Stimulated activated CD4-positive, alpha-beta T cell treated with anti-CD3 and anti-CD28 coated beads, Interleukin-4, amount 100 ng/mL, for 4 hours (primary cell): ENCODE data around the gene PEDS1.

ENCODE experiments used
- DNase-seq, 2 experiments: peaks; one replicate each; pipeline ENCODE4 v3.0.0-alpha.2; 2020

PEDS1 gene

DNA sequence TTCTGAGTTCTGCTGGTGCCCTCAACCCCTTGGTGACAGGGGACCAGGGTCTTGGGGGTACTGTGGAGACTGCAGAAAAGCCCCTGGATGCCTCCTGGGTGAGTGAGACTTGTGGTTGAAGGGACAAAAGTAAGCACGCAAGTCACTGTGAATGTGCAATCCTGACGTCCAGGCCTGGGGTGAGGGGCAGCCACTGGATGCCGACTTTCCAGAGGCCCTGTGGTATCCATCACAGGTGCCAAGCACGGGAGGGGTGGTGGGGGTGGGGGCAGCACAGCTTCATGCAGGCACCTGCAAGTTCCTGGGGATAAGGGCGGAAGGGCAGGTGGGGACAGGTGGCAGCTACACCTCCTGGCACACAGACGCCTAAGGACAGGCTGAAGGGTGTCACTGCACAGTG is 20.5 kb downstream of the PEDS1 start:
- no peak for DNase-seq

DNA sequence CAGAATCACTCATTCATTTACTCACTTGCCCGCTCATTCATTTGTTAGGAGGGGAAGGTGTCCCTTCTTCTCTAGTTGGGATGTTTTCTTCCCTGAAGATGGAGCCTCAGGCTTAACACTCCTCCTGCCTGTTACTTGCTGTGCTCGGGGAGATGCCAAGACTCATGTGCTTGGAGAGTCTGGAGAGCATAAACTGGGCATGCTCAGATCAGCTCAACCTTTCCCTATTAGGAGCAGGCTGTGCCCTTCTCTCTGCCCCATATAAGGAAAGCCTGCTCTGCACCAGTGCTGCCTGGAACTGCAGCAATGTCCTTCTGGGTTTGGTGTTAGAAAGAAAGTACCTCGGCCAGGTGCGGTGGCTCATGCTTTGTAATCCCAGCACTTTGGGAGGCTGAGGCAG is 22.5 kb downstream of the PEDS1 start:
- no peak for DNase-seq

DNA sequence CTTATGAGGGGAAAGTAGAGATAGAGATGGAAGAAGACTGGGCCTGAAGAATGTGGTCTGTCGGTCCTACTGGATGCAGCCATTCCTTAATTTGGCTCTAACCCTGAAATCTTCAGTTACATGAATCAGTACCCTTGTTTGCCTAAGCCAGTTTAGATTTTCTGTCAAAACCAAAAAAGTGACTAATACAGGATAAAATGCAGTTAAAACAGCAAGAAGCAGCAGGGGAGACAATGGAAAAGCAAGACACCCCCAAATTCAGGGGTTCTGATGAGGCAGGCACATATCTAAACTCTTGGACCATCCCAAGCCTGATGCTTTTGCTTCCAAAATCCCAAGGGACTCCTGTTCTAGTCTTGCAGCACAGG is 23.2 kb downstream of the PEDS1 start:
- DNase-seq: no peak

DNA sequence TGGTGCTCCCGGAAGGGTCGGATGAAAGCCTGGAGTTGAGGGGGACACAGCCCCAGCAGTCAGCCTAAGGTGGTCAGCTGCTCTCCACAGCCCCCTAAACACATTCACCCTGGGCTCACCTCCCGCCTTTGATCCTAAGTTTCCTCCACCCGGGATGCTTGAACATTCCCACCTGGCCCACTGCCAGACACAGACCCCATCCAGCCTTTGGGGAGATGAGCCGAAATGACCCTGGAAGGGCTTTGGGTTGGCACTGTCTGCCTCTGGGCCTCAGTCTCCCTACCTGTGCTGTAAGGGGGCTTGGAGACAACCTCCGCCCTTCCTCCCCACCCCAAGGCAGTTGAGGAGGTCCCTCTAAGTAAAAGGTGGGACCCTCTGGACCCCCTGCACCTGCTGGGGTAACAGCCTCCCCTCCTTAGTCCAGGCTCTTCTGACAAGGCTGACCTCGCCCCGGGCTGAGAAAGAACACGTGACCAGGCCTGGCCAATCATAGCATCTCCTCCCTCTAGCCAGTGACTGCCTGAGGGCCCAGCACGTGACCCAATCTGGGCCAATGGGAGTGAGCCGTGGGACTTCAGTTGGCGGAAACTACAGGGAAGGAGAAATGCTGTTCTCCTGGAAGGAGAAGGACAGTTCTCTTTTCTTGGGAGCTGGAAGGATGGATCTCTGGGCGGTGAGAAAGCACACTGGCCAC is 23.7 kb downstream of the PEDS1 start:
- DNase-seq: no peak

DNA sequence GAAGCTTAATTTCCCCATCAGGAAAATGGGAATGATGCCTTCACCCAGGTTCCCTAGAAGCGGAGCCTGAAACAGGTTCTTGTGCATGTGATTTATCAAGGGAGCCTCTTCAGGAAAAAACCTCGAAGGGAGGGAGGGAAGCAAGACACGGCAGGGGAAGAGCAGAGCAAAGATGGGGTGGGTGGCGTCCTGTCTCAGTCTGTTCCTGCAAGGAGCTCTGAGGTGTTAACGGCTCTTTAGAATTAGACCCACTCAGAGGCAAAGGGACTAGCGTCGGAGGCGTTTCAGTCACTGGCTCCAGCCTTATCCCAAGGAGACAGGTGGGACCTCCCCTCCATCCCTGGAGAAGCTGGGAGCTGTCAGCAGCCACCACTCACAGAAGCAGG is 25.0 kb downstream of the PEDS1 start:
- no peak for DNase-seq

DNA sequence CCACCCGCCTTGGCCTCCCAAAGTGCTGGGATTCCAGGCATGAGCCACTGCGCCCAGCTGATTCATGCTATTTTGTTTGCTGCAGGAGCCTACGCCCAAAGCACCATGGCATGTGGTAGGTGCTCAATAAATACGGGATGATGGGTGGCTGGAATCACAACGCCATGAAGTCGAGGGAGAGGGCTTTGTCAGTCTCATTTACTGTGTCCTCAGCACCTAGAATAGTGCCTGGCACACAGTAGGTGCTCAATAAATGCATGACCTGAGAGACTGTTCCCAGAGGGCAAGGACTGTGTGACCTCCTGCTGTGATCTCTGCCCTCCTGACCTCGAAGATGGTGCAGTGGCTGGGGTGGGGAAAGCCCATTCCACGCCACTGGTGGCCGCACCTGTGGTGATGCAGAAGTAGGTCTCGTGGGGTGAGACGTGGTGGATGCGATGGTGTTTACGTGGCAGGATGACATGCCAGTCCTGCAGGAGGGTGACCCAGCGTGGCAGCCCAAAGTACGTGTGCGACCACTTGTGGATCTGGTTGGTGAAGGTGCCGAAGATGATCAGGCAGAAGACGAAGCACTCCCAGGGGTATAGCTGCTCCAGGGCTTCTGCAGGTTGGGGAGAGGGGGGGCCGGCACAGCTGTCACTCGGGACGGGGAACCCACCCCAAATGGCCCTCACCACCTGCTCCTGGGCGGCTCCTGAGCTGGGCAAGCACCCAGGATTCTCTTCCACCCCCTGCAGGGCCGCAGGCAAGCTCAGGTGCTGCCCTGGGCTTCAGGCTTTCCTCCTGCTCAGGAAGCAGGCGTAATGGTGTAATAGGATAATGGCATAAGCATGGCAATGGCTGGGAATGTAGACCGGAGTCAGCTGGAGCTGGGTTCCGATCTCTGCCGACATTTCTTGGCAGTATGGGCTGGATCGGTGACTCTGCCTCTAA is 25.7 kb downstream of the PEDS1 start:
- no peak for DNase-seq

DNA sequence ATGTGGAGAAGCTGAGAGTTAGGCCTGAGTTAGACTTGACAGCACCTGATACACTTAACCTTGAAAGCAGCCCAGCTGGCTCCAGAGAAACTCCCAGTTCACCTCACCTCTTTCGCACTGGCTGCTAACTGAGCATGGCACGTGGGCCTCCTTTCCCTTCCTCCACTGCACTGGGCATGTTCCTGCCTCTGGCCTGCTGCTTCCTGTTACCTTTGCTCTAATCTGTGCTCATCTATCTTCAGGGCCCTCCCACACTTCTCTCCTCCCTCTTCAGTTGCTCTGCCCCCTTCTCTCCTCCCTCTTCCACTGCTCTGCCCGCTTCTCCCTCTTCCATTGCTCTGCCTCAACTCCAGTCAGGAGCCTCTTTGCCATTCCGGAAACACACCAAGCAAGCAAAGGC is 26.9 kb downstream of the PEDS1 start:
- DNase-seq: no peak

DNA sequence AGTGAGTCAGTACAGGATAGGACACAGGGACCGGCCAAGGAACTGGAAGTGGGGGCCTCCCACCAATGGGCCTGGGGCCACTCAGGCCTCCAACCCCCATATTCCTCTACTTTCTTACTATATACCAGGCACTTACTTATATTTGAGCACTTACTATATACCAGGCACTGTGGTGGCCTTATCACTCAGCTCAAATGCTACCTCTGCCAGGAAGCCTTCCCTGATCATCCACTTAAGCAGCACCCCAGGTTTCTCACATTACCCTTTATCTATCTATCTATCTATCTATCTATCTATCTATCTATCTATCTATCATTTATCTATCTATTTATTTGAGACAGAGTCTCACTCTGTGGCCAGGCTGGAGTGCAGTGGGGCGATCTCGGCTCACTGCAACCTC is 28.2 kb downstream of the PEDS1 start:
- no peak for DNase-seq

DNA sequence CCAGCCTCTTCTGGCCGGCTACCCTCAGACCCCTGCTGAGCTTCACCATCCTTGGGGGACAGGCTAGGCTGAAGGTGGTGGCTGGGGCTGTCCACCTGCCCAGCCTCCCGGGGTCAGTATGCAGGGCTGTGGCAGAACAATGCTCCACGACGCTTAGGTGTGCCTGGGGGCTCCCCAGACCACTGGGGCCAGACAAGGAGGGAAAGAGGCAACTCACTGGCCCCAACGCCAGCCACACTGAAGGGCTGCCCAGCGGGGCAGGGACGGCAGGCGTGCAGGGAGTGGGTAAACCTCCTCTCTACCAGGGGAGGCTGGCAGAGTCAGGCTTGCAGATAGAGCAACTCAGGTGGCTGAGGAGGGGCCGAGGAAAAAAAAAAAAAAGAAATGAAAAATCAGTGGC is 29.0 kb downstream of the PEDS1 start:
- no peak for DNase-seq

DNA sequence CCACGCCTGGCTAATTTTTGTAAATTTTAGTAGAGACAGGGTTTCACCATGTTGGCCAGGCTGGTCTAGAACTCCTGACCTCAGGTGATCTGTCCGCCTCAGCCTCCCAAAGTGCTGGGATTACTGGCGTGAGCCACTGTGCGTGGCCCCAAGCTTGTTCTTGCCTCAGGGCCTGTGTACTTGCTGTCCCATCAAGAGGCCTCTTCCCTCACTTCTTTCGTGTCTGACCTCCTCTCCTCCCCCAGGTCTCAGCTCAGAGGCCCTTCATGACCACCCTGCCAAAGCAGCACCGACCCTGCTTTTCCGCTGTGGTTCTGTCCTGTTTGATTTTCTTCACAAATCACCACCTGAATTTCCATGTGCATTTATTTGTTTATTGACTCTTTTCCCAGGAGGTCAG is 30.1 kb downstream of the PEDS1 start:
- DNase-seq: no peak

DNA sequence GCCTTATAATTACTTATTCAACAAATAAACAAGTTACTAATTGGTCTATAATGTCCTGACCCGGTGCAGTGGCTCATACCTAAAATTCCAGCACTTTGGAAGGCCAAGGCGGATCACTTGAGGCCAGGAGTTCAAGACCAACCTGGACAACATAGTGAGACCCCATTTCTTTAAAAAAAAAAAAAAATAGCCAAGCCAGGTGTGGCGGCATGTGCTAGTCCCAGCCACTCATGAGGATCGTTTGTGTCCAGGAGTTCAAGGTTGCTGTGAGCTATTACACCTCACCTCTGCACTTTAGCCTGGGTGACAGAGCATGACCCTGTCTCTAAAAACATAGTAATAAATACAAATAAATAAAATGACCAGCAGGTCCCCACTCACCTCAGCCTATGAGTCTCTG is 30.8 kb downstream of the PEDS1 start:
- DNase-seq: no peak

DNA sequence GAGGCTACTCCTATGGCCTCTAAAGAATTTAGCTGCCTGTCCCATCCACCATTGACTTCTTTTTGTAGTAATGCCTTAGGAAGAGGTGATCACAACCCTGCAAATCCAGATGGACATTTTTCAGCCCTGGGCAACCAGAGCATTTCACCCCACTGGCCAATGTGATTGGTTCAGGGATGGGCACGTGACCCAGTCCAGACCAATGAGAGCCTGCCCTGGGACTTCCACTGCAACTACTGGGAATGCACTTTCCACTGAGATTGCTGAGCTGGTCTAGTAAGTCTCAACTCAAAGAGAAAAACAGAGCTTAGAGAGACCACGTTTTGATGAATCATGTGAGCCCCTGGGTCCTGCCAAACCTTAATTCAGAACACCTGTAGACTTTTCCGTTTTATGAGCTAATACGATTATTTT is 31.7 kb downstream of the PEDS1 start:
- no peak for DNase-seq

DNA sequence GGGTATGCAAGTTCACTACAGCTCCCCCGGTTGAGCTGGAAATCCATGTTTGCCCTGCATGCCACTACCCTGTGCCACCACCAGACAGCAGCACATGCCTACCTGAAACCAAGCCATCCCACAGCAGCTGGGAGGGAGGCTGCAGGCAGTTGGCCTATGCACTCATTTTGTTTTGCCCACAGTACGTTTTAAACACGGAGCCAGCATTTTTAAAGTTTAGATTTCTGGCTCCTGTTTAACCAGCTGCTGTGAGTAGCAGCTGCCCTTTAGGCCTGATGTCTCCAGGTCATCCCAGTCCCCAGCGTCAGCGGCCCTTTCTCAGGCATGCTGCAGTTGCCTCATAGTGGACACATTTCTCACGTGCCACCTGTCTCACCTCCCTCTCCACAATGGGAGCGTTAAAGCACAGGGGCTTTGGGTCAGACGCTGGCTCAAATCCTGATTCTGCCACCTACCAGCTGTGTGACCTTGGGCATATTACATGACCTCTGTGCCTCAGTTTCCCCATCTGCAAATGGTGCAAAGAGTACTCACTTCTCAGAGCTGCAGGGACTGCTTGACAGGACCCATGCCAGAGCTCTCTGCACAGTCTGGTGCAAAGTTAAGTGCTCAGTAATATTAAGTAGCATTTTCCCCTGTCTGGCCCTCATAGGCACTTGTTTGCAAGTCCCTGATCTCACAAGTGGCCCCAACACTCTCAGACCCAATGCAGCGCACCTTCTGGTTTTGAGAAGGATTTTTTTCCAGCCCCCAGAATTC is 32.4 kb downstream of the PEDS1 start:
- DNase-seq: peak; percentile 48 to 65

DNA sequence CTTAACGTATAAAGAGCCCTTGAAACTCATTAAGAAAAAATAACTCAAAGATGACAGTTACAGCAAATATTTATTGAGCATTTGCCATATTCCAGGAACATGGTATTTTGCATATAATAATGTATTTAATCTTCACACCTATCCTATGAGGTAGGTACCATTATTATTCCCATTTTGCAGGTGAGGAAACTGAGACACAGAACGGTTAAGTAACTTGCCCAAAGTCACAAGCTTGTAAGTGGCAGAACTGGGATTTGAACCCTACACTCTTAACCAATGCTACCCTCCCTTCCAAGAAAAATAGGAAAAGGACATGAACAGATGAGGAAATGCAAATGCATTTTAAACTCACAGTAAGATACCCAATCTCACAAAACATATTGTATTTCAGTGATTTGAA is 35.3 kb downstream of the PEDS1 start:
- DNase-seq: no peak

DNA sequence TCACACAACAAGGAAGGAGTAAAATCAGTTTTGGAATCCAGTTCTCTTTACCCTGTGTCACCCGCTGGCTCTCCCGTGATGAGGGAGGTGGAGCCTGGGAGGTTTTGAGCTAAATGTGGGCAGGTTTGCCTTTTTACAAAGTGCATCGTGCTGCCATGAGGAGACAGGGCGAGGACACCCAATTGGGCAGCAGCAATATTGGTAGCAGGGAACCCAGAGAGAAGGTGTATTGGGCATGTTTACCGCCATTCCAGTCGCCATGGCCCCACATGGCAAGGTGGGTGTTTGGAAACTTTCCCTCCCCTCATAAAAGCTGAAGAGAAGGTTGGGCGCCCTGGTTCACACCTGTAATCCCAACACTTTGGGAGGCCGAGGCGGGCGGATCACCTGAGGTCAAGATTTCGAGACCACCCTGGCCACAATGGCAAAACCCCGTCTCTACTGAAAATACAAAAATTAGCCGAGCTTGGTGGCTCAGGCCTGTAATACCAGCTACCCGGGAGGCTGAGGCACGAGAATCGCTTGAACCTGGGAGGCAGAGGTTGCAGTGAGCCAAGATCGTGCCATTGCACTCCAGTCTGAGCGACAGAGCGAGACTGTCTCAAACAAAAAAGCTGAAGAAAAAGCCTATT is 37.0 kb downstream of the PEDS1 start:
- no peak for DNase-seq

DNA sequence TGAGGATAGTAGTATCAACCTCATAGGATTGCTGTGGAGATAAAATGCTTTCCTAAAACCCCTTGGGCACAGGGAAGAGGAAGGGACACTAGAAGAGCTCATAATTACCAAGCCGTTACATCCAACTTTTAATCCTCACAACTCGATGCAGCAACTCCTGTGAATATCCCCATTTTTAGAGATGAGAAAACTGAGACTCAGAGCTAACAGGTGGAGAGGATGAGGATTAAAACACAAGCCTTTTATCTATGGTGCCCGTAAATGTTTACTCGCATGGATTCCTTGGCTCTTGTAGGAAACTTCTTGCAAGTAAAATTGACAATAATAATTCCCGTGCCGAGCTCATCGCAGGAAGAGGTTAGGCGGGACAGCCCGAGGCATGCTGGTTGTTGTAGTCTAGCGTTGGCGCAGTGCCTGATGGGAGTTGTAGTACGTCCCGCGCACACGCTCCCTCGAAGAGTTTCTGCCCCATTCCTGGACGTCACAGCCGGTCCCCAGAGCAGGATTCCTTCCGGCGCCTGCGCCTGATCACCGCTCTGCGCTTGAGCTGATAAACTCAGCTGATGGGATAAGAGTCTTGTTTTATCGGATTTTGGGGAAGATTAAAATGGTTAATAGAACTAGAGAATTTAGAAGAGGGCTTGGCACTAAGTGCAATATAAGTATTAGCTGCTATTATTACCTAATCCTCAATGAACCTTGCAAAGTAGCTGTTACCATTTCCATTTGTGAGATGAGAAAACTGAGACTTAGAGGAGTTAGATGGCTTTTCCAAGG is 37.7 kb downstream of the PEDS1 start:
- peak; percentile 84 to 90 for DNase-seq

DNA sequence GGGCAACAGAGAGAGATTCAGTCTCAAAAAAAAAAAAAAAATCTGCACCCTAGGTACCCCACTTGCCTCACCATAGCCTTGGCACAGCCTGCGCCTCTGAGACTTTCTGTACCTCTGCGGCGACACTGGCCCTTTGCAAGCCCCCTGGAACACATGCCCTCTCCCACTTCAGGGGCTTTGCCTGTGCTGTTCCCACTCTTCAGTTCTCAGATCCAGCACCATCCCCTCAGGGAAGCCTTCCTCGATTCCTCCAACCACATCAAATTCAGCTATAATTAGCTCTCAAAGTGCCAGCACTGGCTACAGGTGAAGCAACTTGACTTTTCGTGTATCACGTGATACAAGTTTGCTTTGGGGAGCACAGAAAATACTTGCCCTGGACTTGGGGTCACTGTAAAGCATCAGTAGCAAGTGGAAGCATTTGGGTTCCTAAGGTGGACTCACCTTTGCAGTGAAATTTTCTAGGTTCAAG is 38.4 kb downstream of the PEDS1 start:
- DNase-seq: no peak

DNA sequence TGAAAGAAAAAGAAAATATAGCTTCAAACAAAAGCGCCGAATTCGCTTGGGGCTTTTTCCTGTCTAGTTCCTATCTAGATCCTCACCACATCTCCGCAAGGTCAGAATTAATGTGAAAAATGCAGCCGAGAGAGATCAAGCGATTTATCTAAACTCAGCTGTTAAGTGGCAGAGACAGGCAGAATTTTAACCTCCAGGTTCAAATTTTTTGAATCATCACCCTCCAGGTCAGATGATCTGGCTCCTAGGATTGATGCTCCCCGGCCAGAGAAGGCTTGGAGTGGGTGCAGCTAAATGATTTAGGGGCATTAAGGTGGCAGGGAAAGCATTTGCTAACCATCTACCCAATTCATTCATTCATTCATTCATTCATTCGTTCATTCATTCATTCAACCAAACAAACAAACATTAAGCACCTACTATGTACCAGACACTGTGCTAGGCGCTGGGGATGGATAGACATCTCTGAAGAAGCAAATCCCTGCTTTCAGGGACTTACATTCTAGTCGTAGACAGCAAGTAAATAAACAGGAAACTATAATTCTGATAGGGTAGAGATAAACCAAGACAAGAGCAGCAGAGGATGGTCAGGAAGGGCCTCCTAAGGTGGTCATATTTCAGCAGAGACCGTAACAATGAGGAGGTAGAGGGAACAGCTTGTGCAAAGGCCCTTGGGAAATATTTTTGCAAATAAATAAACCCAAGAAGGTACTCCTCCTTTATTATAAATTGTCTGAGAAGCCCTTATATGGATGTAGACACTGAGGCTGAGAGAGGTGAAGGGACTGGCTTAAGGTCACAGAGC is 39.9 kb downstream of the PEDS1 start:
- no peak for DNase-seq

DNA sequence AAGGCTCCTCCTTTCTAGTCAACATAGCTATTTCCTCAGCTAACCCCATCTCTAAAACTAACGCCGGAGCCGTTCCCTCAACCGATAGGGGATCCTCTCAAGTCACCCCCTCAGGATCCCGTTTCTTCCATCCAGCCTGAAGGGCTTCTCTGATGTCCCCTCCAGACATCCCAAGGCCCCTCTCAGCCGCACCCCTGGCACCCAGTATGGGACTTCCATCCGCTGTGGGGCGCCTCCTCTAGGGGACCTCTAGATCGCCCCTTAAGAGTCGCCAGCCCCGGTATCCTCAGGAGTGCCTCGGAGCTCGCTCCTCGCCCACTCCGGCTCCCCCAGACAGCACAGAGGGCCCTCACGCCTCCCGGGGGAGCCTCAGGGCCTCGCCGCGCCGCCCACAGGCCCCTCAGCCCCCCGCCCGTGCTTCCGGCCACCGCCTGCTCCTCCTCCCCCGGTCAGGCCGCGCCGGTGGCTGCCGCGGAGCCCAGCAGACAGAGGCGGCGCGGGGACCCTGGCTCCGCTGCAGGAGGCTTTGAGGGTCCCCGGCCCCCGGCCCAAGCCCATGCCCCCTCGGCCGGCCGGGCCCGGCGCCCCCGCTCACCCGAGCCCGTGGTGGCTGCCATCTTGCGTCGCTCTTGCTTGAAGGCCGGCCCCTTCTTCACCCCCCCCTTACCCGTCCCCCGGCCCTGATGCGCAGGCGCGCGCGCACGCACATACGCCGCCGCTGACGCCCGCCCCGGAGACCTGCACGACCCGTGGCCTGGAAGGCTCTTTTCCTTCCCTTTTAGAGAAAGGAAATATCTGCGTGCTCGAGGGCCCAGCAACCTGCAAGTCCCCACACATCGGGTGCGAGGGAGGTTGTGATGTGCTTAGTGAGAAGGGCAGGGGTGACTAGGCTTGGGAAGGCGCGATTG is 40.8 kb downstream of the PEDS1 start, which contains the start of gene UBE2V1:
TSS of gene UBE2V1 (minus strand) at position 639 of the 908 bp plus-strand sequence. CDS start at position 617, 22 bp downstream.
- peak; percentile 86 to 90 for DNase-seq
